ENCODE data around the gene MAP4K3. TPM values are rescaled to one million over a fixed set of nuclear protein-coding genes. Genes with fewer than 3 reads are reported as not detected.

Gene MAP4K3
- total and polyA plus RNA-seq, 10 of the 15 experiments (the other 5 are each of a cell fraction or from before 2014, with no cell fraction given): 0.04 to 0.95 (median 0.21) TPM; not detected in 1

GRCh38 chr2:39377226-39377939 is 59.7 kb downstream of the MAP4K3 start:
- intact Hi-C loops (cut with micrococcal nuclease; ENCODE audit: unreplicated experiment) (loop anchor here (5.0 kb wide), 1 partner anchor 115 kb away; no protein-coding TSS in a partner anchor), in situ Hi-C loops (cut with MboI) (no loop called here)
- H3K9me3 ChIP-seq (replicated peaks; ENCODE audit: control insufficient read depth, insufficient read depth, low read length): no peaks in the 10 kb centered on the region; the same call in 2 of the 3 replicates
- ChIA-PET SMC1A (ENCODE audit: uncharacterized antibody, unreplicated experiment) (interaction anchor here (0.6 to 5.9 kb wide), 18 partner anchors 9 to 354 kb away, joined by 3 to 63 read pairs (median 3); partner anchors contain the start of gene SOS1), POLR2A (interaction anchor here (1.3 kb wide), 1 partner anchor 117 kb away, joined by 3 read pairs; no protein-coding TSS in a partner anchor), RAD21 (ENCODE audit: unreplicated experiment) (interaction anchor here (0.6 to 6.6 kb wide), 12 partner anchors 9 to 536 kb away, joined by 3 to 71 read pairs (median 4); no protein-coding TSS in a partner anchor), CTCF (interaction anchor here (1.1 to 6.8 kb wide), 15 partner anchors 8 to 430 kb away, joined by 3 to 145 read pairs (median 4); no protein-coding TSS in a partner anchor)
- no peaks in the 10 kb centered on the region for H3K36me3 ChIP-seq (ENCODE audit: control insufficient read depth in 2 of 2, insufficient read depth in 2 of 2, low read length in 1 of 2)
- peak overlapping the region; percentile 52 for H3K4me2 ChIP-seq (ENCODE audit: control insufficient read depth, insufficient read depth)
- H3K9ac ChIP-seq (ENCODE audit: control insufficient read depth, insufficient read depth, low read length): no peak overlapping the region
- DNase-seq (ENCODE audit: low read depth, low spot score) (peak; percentile 81), ATAC-seq (peak; percentile 93), FAIRE-seq (peak; percentile 89)
- no peaks in the 10 kb centered on the region for H4K20me1 ChIP-seq (ENCODE audit: control insufficient read depth, insufficient read depth)
- H3K79me2 ChIP-seq (ENCODE audit: control insufficient read depth, insufficient read depth, low read length): no peaks in the 10 kb centered on the region
- 0% methylated on average over 2 of the region's 2 CpGs for WGBS (ENCODE audit: insufficient coverage, insufficient replicate concordance, low lambda C conversion rate, missing lambda C conversion rate)
- peak overlapping the region; percentile 36; the same call in 1 of the 2 replicates for H3K27ac ChIP-seq (ENCODE audit: control insufficient read depth, insufficient read depth)
- H3K4me1 ChIP-seq (ENCODE audit: control insufficient read depth, insufficient read depth, low read length): no peaks in the 10 kb centered on the region; the same call in 1 of the 2 replicates
- H3K27me3 ChIP-seq (replicated peaks in 1 of 2; ENCODE audit: control insufficient read depth in 2 of 2, insufficient read depth in 2 of 2, low read length in 1 of 2): no peaks in the 10 kb centered on the region
- BruUV-seq (replicated peaks): no TSS peak
- no peak overlapping the region for H3K4me3 ChIP-seq
- H2AFZ ChIP-seq (ENCODE audit: control insufficient read depth, low read depth, low read length): no peak overlapping the region
- peak; percentile 58; the same call in 1 of the 2 replicates for TF ChIP-seq BMI1 (IDR thresholded peaks at IDR 0.05; ENCODE audit: borderline replicate concordance)
- peak; percentile 87 for TF ChIP-seq CREM (IDR thresholded peaks at IDR 0.05; ENCODE audit: low read depth)
- no peak for TF ChIP-seq POLR2AphosphoS5 (IDR thresholded peaks at IDR 0.05; ENCODE audit: low read length)
- TF ChIP-seq MEF2B (IDR thresholded peaks at IDR 0.05; ENCODE audit: partially characterized antibody, poor library complexity, severe bottlenecking): peak; percentile 48
- TF ChIP-seq ATF2 (IDR thresholded peaks at IDR 0.05; ENCODE audit: low read length): peak; percentile 80
- peak in 1 of 2 experiments; percentile 38; a peak in 1 of 4 replicates for TF ChIP-seq BHLHE40 (IDR thresholded peaks at IDR 0.05; ENCODE audit: borderline replicate concordance in 1 of 2, low read depth in 2 of 2, low read length in 1 of 2)
- TF ChIP-seq NFIC (IDR thresholded peaks at IDR 0.05; ENCODE audit: low read depth, low read length): peak; percentile 60; the same call in 1 of the 2 replicates
- peak; percentile 31; the same call in 1 of the 3 replicates for TF ChIP-seq POU2F2 (IDR thresholded peaks at IDR 0.05; ENCODE audit: borderline replicate concordance, low read depth, low read length)
- 0 out of 2 replicates have a peak, but pooled peaks have one; percentile 61 for TF ChIP-seq MEF2A (IDR thresholded peaks at IDR 0.05; ENCODE audit: insufficient read depth, low read depth, low read length)
- TF ChIP-seq CBX3 (IDR thresholded peaks at IDR 0.05; ENCODE audit: borderline replicate concordance, low read depth): no peak
- TF ChIP-seq ZNF24 (IDR thresholded peaks at IDR 0.05): peak; percentile 78; the same call in 1 of the 2 replicates
- TF ChIP-seq ZNF592 (IDR thresholded peaks at IDR 0.05): 0 out of 2 replicates have a peak, but pooled peaks have one; percentile 22
- TF ChIP-seq ATF7 (IDR thresholded peaks at IDR 0.05; ENCODE audit: low read depth): peak; percentile 93
- peak; percentile 69; the same call in 1 of the 2 replicates for TF ChIP-seq PKNOX1 (IDR thresholded peaks at IDR 0.05)
- TF ChIP-seq BCL11A (IDR thresholded peaks at IDR 0.05; ENCODE audit: low read depth, low read length): peak; percentile 74
